Ishikawa (cell line): ENCODE results near the gene AKAP8L.

Source experiments
- CEBPB ChIP-seq: IDR thresholded peaks from 2 replicates; pipeline ENCODE4 v1.6.1; 2012
- CREB1 ChIP-seq: IDR thresholded peaks from 2 replicates; pipeline ENCODE4 v1.6.1; 2012; ENCODE audit warnings: low read depth
- EGR1 ChIP-seq: IDR thresholded peaks from 2 replicates; pipeline ENCODE4 v1.6.1; 2012
- EP300 ChIP-seq: IDR thresholded peaks from 2 replicates; pipeline ENCODE4 v1.6.1; 2012; ENCODE audit warnings: borderline replicate concordance
- FOXM1 ChIP-seq: IDR thresholded peaks from 2 replicates; pipeline ENCODE4 v1.6.1; 2012; ENCODE audit warnings: low read depth, borderline replicate concordance
- MAX ChIP-seq: IDR thresholded peaks from 2 replicates; pipeline ENCODE4 v1.6.1; 2012
- NFIC ChIP-seq: IDR thresholded peaks from 2 replicates; pipeline ENCODE4 v1.6.1; 2012
- RAD21 ChIP-seq: IDR thresholded peaks from 2 replicates; pipeline ENCODE4 v1.6.1; 2012; ENCODE audit warnings: low read depth
- REST ChIP-seq: IDR thresholded peaks from 2 replicates; pipeline ENCODE4 v1.6.1; 2012; ENCODE audit warnings: low read depth, mild to moderate bottlenecking
- TAF1 ChIP-seq: IDR thresholded peaks from 2 replicates; pipeline ENCODE4 v1.6.1; 2012; ENCODE audit warnings: low read depth, mild to moderate bottlenecking
- TCF12 ChIP-seq: IDR thresholded peaks from 2 replicates; pipeline ENCODE4 v1.6.1; 2012; ENCODE audit warnings: low read depth
- TEAD4 ChIP-seq: IDR thresholded peaks from 2 replicates; pipeline ENCODE4 v1.6.1; 2012
- USF1 ChIP-seq: IDR thresholded peaks from 2 replicates; pipeline ENCODE4 v1.6.1; 2012
- YY1 ChIP-seq: IDR thresholded peaks from 2 replicates; pipeline ENCODE4 v1.6.1; 2012; ENCODE audit warnings: low read depth
- ZBTB7A ChIP-seq: IDR thresholded peaks from 2 replicates; pipeline ENCODE4 v1.6.1; 2012; ENCODE audit warnings: low read depth

Gene AKAP8L

GRCh38 chr19:15372891-15373301 is 45.9 kb downstream of the AKAP8L start:
- no peak for TF ChIP-seq EP300
- TF ChIP-seq CEBPB: no peak
- TF ChIP-seq RAD21: no peak
- no peak for TF ChIP-seq NFIC
- TF ChIP-seq ZBTB7A: no peak
- TF ChIP-seq YY1: no peak
- TF ChIP-seq REST: no peak
- no peak for TF ChIP-seq CREB1
- no peak for TF ChIP-seq TEAD4
- no peak for TF ChIP-seq USF1
- TF ChIP-seq TCF12: no peak
- no peak for TF ChIP-seq TAF1
- TF ChIP-seq FOXM1: no peak
- no peak for TF ChIP-seq EGR1
- no peak for TF ChIP-seq MAX

GRCh38 chr19:15372470-15372869 is 46.3 kb downstream of the AKAP8L start:
- TF ChIP-seq ZBTB7A (no peak), RAD21 (no peak), EGR1 (no peak)

- TF ChIP-seq TCF12: no peak
- no peak for TF ChIP-seq USF1
- TF ChIP-seq TEAD4: no peak
- no peak for TF ChIP-seq MAX
- no peak for TF ChIP-seq EGR1
- no peak for TF ChIP-seq CEBPB
- no peak for TF ChIP-seq CREB1
- TF ChIP-seq RAD21: no peak
- no peak for TF ChIP-seq FOXM1
- TF ChIP-seq EP300: no peak
- no peak for TF ChIP-seq TAF1
- no peak for TF ChIP-seq YY1
- no peak for TF ChIP-seq ZBTB7A
- TF ChIP-seq REST: no peak
- TF ChIP-seq NFIC: no peak
Observed at GRCh38 chr19:15371786-15372380, 46.9 kb downstream of the AKAP8L start.

GRCh38 chr19:15371119-15371518 is 47.7 kb downstream of the AKAP8L start:
- TF ChIP-seq EGR1: no peak
- no peak for TF ChIP-seq TCF12
- no peak for TF ChIP-seq ZBTB7A
- TF ChIP-seq NFIC: no peak
- TF ChIP-seq EP300: no peak
- TF ChIP-seq USF1: no peak
- TF ChIP-seq CEBPB: no peak
- no peak for TF ChIP-seq MAX
- no peak for TF ChIP-seq RAD21
- TF ChIP-seq FOXM1: no peak
- TF ChIP-seq TAF1: no peak
- no peak for TF ChIP-seq YY1
- TF ChIP-seq CREB1: no peak
- TF ChIP-seq TEAD4: no peak
- TF ChIP-seq REST: no peak
